HG03175 (cell line): ENCODE results near the gene CFAP46.

Experiments
- ATAC-seq: cut with Tn5 transposase; IDR thresholded peaks from one replicate; pipeline ENCODE4 v1.9.1; 2021; ENCODE audit warnings: mild to moderate bottlenecking, moderate library complexity; ENCODE audit not compliant: unreplicated experiment

The CFAP46 gene

DNA sequence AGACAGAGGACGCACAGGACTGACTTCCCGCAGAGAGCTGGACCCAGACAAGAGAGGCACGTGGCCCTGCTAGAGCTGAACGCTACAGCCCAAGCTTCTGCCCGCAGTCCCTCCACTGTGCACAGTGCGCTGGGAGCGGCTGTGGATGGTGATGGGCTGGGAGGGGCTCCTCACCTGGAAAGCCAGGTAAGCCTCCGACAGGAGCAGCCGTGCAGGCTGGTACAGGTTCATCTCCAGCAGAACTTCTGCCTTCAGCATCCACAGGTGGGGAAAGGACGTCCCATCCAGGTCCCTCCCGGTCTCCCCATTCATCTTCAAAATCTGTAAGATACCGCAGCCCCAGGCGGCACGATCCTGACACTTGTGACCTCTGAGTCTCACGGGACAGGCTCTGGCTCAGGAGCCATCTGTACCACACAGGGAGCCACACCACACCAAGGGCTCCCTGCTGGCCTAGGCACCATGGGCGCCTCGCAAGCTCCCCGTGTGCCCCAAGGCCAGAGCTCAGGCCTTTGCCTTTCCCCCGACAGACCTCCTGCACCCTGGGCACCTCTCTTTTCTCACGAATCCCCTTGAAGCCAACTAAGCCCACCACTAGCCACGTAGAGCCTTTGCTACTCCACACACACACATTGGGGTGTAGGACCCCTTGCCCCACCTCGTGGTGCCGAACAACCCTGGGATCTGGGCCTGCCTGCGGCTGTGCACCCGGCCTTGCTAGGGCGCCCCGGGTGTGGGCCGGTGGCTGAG, 76.3 kb downstream of the CFAP46 start:
- ATAC-seq, result no peak

DNA sequence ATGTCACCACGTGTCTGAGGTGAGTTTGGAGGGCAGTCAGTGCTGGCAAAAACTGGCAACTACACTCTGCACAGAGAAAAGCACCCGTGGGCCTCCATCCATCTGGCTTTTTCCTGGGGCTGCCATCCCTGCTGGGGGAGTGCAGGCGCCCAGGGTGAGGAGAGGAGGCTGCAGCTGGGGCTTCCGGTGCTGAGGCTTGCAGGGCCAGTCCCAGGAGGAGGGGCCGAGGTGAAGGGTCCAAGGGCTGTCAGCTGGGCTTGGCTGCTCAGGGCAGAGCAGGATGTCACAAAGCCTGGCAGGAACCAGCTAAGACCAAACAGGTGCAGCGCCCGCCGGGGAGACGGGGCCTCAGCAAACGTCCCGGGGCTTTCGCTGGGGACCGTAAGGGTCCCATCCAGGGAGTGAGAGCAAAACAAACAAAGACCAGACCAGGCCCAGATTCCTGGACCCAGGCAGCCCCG, 77.2 kb downstream of the CFAP46 start:
- no peak for ATAC-seq

DNA sequence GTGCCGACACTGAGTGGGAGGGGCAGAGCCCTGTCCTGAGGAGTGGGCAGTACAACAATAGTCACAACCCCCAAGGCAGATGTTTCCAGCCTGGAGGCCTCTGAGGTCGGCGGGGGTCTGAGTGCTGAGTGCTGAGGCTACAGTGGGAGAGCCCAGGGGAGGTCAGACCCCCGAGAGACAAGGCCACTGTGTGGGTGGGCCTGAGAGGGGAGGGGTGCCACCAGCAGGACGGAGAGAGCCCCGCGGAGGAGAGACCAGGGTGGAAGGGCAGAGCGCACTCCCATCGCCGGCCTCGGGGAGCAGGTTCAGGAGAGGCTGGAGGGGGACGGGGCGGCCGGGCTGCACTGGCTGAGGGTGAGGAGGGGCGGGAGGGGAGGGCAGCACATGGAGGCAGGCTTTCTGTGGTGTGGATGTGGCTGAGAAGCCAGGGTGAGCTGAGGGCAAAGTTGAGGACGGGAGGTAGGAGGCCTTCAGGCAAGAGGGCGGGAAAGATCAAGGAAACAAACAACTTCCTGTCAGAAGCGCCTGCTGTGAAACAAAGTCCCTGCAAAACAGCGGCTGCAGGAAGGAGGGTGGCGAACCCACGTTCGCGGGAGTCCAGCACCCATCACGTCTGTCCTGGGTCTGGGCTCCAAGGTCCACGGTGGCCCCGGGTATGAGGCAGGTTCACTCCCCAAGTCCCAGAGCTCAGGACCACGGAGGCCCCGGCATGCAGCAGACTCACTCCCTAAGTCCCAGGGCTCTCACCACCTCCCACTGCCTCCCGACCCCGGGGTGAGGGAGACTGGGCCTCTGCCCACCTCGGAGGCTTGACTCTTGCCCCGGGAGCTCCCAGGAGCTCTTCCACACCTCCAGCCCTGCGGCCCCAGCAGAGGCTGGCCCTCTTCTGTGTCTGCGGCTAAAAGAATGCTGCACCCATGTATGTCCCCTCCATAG, 79.6 kb downstream of the CFAP46 start:
- ATAC-seq, result no peak

- ATAC-seq, result no peak
Observed at GRCh38 chr10:132861884-132862461, 80.4 kb downstream of the CFAP46 start.

- no peak for ATAC-seq
Observed at GRCh38 chr10:132861116-132861691, 81.2 kb downstream of the CFAP46 start.

GRCh38 chr10:132860532-132860931, 81.8 kb downstream of the CFAP46 start:
- no peak for ATAC-seq

GRCh38 chr10:132859084-132859855, 83.1 kb downstream of the CFAP46 start:
- ATAC-seq, result no peak

DNA sequence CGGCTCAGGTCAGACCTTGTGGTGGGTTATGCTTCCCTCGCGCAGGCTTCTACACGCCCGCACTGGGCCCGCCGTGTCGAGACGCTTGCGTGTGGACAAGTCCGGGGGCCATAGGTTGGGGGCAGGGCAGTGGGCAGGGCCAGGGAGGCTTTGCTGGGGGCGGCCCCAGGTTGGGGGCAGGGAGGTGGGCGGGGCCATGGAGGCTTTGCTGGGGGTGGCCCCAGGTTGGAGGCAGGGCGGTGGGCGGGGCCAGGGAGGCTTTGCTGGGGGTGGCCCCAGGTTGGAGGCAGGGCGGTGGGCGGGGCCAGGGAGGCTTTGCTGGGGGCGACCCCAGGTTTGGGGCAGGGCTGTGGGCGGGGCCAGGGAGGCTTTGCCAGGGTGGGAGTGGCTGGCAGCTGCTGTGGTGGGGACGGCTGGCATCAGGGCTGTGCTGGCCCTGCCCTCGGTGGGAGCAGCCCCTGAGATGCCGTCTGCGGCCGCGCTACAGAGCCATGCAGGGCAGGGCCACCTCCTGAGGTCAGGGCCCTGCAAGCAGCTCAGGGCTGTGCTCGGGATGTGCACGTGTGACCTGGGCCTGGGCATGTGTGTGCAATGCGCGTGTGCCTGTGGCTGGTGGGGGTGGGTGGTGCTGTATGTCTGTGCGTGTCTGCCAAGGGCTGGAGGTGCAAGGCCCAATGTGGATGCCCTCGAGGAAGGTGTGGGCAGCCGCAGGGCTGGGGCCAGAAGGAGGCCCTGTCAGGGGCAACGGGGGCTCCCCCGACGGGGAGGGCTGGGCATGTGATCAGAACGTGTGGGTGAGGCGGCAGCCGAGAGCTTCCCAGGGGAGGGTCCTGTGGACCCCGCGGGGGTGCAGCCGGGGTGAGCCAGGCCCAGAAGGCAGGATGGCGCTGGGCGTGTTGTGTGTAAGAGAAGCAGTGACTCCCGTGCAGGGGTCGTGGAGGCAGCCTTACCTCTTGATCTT, 84.0 kb downstream of the CFAP46 start:
- no peak for ATAC-seq

- ATAC-seq, result no peak
Observed at GRCh38 chr10:132856869-132857524, 85.4 kb downstream of the CFAP46 start.

DNA sequence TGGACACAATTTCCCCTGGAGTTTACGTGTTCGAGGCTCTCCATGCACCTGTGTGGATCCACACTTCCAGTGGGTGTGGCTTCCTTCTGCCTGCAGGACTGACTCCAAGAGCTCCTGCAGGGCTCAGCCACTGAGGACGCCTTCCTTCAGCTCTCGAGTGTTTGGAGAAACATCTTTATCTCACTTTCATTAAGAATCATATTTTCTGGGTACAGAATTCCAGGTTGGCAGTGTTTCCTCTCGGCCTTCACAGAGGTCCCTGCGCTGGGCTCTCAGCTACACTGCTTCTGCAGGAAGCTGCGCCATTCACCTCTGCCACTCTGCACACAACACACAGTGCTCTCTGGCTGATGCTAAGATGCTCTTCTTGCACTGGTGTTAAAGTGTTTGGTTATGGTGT, 86.5 kb downstream of the CFAP46 start:
- ATAC-seq, result no peak

DNA sequence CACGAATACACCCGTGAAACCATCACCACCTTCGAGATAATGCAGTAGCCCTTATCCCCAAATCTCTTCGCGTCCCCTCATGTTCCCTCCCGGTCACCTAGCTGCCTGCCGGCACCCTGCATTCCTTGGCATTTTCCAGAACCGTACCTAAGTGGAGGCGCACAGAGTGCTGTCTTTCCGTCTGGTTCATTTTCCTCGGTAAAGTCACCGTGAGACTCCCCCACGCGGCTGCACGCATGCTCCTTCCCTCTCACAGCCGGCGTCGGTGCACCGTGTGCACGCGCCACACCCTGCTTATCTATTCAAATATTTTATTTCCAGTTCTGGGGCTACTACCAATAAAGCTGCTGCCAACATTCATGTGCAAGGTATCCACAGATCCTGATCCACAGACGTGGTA, 90.9 kb downstream of the CFAP46 start:
- no peak for ATAC-seq

DNA sequence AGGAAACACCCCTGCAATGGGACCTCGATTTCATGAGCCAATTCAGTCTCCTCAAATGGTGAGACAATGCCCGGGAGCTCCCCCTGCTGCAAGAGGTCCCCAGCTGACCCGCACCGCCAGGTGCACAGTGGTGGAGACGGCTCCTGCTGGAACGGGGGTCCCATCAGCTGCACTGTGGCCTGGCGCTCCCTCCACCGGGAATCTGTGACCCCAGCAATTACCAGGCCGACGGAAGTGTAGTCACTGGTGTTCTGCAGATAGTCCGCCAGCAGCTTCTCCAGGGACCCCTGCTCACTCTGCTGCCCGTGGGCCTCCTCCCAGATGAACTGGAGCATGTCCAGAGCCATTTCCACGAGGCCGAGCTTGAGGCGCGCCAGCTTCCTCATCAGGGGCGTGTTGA, 91.5 kb downstream of the CFAP46 start:
- no peak for ATAC-seq

DNA sequence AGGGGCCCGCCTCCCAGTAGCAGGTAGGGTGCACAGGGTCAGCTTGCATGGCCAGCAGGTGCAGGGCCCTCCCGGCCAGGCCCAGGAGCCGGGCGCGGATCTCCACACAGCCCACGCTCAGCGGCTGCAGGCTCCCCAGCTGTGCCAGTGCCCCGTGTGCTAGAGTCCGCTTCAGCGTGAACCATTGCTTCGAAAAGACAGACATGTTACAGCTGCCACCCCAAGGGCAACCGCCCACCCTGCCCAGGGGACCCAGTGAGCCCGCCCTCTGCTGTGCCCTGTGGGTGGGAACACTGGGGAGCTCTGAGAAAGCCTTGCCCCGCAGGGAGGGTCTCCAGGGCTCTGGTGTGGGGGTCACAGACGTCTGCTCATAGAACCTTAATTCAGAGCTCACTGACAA, 92.1 kb downstream of the CFAP46 start:
- ATAC-seq, result no peak

DNA sequence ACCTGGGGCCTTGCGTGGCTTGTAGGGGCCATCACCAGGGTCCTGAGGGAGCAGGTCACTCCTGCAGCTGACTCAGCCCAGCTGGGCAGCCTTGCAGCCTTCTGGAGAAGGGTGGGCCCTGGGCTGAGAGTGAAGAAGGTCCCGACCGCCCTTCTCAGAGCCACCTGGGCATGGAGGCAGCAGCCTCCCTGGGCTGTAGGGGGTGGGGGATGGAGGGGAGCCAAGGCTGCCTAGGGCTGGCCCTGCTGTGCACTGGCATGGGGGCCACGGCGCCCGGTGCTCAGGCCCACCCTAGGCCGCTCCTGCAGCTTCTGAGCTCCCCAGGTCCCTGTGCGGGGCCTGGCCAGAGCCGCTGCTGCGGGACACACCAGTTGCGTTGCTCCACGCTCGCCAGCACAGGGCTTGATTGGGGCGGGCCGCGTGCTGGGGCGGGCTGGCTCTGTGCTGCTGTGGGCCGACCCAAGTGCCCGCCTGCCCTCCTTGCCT, 92.8 kb downstream of the CFAP46 start:
- ATAC-seq, result no peak

DNA sequence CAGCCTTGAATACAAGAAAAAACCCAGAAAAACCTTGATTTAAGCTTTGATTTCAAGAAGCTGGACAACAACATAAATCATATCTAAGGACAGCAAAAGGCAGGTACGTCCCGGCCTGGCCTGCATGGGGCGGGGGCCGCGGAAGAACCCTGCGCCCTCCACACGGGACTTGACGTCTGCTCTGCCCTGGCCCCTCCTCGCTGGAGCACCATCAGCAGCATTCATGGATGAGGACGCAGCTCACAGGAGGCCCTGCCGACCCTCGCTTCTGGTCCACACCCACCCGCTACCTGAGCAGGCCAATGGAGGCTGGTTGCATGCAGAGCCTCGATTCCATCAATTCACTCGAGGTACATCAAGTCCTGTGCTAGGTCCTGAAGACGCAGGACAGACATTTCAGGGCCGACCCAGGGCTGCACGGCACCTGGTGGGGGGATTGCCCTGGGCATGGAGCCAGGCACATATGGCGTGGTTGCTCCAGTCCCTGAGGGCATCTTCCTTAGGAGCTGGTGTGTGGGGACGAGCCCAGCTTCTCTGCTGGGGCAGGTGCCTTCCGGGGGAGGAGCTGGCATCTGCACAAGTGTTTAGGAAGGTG, 93.3 kb downstream of the CFAP46 start:
- no peak for ATAC-seq

GRCh38 chr10:132848291-132848701, 94.1 kb downstream of the CFAP46 start:
- ATAC-seq, result no peak

GRCh38 chr10:132847856-132848255, 94.5 kb downstream of the CFAP46 start:
- ATAC-seq, result no peak

DNA sequence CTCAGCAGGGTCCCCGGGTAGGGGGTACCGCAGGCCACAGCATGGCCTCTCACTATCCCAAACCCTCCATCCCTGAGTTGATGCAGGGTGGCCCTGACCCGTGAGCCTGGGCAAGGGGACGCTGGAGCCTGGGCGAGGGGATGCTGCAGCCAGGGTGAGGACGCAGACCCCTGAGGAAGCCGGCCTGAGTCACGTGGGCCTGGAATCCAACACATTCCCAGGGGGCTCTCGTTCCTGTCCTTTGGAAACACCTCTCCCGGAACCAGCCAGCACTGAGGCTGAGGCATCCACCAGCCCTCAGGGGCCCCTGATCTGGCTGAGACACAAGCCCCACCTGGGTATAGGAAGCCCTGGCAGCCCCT, 95.0 kb downstream of the CFAP46 start:
- ATAC-seq, result no peak
